ENCODE results near the gene ZNF699.
"Not testable (repeated sequence)": the region's sequence is repeated elsewhere in the genome, so short reads cannot be mapped to it uniquely, and the experiment has no call there.

ZNF699 gene

GRCh38 chr19:9283485-9283884 is 26.2 kb downstream of the ZNF699 start:
- not testable (repeated sequence) for DNase-seq

DNA sequence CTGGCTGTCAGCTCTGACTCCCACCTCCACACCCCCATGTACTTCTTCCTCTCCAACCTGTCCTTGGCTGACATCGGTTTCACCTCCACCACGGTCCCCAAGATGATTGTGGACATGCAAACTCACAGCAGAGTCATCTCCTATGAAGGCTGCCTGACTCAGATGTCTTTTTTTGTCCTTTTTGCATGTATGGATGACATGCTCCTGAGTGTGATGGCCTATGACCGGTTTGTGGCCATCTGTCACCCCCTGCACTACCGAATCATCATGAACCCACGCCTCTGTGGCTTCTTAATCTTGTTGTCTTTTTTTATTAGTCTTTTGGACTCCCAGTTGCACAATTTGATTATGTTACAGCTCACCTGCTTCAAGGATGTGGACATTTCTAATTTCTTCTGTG is 58.4 kb downstream of the ZNF699 start:
- no peak for DNase-seq

DNA sequence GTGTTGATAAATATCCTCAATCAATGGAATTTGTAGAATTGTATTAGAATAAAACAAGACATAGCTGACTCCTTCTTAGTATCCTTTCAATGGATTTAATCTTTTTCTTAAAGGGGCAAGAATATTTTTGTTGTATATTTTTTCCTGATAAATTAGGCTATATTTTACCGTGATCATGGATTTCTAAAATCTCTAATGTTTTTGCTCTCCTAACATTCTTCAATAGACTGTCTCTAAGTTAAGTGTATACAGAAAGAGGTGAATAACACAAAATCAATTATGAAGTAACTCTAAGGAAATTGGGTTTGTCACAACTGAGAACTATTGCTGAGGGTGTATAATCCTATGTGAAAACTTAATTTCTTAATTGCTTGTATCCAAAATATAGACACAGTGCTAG is 59.0 kb downstream of the ZNF699 start, which contains the start of gene OR7E24:
OR7E24 (plus strand) TSS at position 301 of the 400 bp plus-strand sequence. CDS start 114 bp downstream, outside the sequence.
- no peak for DNase-seq
